HK-2 (cell line): ENCODE data around the gene PITPNM1.

Experiments
- DNase-seq: peaks from one replicate; pipeline ENCODE4 v3.0.0-alpha.2; 2018; ENCODE audit not compliant: unreplicated experiment

The PITPNM1 gene

DNA sequence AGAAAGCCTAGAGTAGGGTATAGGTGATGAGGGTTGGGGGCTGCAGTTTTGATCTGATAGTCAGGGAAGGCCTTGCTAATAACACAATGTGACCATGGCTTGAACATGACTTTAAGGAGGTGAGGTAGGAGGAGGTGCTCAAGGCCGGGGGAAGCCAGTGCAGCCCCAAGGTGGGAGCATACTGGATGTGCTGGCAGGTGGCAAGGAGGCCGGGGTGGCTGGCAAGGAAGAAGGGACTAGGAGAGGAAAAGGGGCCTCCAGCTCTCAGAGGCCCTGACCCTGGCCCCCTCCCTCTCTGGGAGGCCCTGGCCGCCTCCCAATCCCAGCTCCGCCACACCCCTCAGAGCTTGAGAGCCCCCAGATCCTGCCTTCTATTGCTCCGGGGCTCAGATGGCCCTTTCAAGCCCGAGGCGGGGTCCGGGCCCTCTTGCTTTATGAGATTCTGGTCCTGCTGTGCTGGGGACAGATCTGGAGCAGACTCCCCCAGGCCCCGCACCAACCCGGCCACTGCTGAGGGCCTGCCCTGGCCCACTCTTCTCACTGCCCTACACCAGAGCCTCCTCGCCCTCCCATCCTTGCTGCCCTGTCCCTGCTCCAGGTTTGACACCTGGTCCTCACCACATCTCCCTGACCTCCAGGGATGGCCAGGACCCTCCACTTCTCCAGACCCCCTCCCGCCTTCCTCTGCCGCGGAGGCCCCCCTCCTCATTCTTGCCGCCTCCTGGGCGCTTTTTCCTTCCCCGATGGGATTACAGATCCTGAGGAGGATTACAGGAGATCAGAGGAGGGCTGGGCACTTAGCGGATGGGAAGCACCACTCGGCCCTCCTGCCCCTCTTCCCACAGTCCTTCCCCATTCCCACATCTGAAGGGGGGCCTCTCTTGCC, 1.8 kb downstream of the PITPNM1 start:
- DNase-seq = no peak

DNA sequence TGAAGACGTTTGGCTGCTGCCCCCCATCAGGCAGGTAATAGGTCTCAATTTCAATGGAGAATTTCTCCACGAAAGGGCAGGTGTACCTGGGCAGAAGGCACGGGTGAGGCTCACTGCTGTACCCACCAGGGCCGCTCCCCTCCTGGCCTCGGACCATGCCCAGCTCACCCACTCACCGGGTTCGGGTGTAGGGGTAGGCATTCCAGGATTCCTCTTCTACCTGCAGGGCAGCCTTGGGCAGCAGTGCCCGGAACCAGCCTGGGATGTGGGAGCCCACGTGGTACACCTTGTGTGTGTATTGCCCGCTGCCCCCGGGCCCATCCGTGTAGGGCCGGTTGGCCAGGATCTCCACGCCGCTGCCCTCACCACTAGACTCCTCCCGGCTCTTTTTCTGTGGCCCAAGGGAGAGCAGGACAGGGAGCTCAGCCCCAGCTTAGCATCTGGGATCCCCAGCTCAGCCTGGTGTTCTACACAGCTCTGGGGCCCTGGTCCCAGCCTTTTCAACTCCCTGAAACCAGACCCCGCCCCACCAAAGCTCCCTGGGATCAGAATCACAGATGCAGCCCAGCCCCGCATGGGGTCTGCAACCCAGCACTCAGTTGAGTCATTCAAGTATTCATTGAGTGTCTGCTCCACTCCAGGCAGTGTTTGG, 2.7 kb downstream of the PITPNM1 start:
- no peak for DNase-seq

GRCh38 chr11:67501854-67502253, 3.3 kb downstream of the PITPNM1 start:
- DNase-seq = no peak

DNA sequence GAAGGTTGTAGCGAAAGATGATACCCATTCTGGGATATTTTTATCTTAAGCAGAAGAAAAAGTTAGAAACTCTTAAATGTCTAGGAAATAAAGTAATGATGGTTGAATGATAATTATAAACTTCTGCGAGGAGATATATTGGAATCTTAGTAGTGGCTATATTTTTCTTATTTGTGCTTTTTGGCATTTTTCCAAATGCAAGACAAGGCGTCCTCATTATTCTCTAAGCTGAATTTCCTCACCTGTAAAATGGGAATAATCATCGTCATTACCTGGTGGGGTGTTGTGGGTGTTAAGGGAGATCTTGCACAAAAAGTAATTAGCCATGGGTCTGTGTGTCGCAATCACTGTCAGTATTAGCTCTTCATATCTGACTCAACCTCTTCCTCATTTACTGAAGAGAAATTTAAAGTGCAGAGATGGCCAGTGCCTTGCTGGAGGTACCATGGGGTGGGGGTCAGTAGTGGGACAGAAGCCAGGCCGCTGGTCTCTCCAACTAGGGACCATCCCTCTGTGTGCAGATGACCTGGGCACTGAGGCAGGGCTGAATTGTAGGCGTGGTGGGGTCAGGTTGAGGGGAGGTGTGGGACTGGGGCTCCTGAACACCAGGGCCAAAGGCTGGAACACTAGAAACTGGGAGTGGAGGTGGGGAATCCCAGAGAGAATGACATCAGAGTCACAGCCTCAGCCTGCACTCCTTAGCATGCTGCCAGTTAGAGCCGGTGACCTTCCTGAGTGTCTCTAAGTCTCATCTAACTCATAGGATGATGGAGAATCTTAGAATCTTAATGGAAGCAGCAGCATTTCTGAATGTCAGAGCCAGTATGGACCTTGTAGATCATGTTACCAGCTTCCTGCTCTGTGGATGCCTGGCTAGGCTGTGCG, 4.1 kb downstream of the PITPNM1 start:
- DNase-seq = no peak

DNA sequence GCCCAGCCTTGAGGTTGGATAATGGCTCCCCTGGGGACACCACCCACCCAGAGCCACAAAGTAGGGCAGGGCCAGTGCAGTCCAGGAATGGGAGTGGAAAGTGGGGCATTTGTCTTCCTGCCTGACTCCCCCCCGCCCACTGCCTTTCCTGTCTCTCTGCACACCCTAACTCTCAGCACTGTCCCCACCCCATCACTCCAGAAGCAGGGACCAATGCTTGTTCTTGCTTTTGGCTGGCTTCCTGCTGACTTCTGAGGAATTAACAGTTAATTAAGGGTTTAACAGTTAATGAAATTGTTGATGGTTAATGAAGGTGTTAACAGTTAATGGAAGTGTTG, 4.7 kb downstream of the PITPNM1 start:
- DNase-seq = no peak

- no peak for DNase-seq
Observed at GRCh38 chr11:67499808-67500483, 5.2 kb downstream of the PITPNM1 start.

DNA sequence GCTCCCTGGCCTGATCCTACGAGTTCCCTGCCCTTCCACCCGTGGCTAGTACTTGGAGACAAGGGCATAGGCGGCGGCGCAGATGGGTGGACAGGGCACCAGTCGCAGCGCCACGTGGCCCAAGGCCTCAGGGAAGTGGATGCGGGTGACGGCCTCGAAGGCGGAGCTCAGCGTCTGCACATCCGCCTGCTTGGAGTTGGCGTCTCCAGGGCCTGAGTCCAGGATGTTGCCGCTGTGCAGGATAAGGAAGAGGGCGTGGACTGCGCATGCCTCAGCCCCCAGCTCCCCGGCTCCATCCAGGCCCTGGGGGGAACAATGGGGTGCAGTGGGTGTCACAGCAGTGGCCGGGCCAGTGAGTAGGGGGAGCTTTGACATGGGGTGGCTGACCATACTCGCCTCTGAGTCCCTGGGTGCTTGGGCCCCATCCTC, 6.6 kb downstream of the PITPNM1 start:
- no peak for DNase-seq

GRCh38 chr11:67497656-67498291, 7.4 kb downstream of the PITPNM1 start:
- no peak for DNase-seq

GRCh38 chr11:67496113-67496512, 9.1 kb downstream of the PITPNM1 start:
- DNase-seq = no peak

DNA sequence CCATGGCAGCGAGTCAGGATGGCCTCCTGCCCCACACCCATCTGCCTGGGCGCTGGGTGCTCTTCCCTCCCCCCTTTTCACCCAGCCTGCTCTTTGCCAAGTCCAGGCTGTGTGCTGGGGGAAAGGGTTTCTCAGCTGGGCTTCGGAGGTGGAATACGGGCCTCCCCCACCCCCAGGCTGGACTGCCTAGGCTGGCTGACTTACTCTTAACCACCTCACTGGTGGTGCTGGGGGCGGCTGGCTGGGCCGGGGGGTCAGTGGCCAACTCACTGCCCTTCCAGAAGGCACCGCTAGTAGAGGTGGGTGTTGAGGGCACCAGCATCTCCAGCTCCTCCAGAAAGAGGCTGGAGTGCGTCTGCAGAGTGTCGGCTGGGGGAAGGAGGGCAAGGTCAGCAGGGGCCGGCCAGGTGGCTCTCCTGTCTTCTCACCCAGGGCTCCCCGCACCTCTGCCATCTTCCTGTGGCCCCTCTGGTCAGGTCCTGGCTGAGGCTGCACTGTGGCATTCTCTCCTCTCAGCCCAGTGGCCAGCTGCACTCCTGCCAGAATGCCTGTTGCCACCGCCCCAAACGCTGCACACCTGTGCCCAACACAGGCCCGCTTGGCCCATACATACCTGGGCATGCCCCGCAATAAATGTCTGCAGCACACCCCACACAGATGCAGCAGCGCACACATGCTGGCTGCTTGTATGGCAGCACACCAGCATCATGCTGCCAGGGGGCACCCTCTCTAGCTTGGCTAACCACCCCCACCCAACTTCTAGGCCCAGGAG, 9.7 kb downstream of the PITPNM1 start:
- DNase-seq = no peak

- no peak for DNase-seq
Observed at GRCh38 chr11:67494371-67495233, 10.6 kb downstream of the PITPNM1 start.

GRCh38 chr11:67493548-67494370, 11.4 kb downstream of the PITPNM1 start:
- DNase-seq = no peak

- DNase-seq = no peak
Observed at GRCh38 chr11:67492801-67493547, 12.2 kb downstream of the PITPNM1 start.

DNA sequence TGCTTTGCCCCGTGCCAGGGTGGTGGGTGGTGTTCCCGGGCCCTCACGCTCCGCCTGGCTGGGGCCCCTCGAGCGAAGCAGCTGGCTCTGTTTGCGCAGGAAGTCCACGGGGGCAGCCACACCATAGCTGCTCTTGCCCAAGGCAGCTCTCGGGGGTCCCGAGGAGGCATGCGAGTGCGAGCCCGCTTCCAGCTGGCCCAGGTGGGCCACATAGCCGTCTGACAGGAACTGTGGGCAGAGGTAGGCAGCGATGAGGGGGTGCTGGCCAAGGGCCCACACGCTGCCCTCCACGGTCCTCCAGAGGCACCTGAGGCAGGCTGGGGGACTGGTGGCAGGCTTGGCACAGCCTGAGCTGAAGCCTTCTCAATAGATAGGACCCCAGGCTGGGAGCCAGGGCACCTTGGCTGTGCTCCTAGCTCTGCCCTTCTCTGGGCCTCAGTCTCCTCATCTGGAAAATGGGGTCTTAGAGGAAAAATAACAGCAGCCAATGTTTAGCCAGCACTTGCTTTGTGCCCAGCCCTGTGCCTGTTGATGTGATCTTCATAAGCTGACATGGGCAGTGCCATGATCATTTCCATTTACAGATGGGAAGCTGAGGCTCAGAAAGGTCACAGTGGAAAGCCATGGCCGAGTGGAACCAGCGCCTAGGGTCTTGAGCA, 13.0 kb downstream of the PITPNM1 start:
- DNase-seq = no peak

- DNase-seq = no peak
Observed at GRCh38 chr11:67491276-67492068, 13.7 kb downstream of the PITPNM1 start.

DNA sequence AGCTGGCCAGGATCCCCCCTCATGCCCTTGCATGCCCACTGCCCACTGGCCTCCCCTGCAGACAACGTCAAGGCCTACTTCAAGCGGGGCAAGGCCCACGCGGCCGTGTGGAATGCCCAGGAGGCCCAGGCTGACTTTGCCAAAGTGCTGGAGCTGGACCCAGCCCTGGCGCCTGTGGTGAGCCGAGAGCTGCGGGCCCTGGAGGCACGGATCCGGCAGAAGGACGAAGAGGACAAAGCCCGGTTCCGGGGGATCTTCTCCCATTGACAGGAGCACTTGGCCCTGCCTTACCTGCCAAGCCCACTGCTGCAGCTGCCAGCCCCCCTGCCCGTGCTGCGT, 14.5 kb downstream of the PITPNM1 start:
- no peak for DNase-seq
